GM21717 (cell line): ENCODE results near the gene CCDC192.
"Not testable (repeated sequence)": the region's sequence is repeated elsewhere in the genome, so short reads cannot be mapped to it uniquely, and the experiment has no call there.

Source experiments
- ATAC-seq: cut with Tn5 transposase; IDR thresholded peaks from one replicate; pipeline ENCODE4 v1.9.1; 2021; ENCODE audit warnings: mild to moderate bottlenecking, moderate library complexity; ENCODE audit not compliant: unreplicated experiment

The CCDC192 gene

GRCh38 chr5:127839496-127840197, 136.5 kb downstream of the CCDC192 start:
- ATAC-seq = no peak

- ATAC-seq = peak; percentile 64
Observed at GRCh38 chr5:127840198-127840524, 137.0 kb downstream of the CCDC192 start.

GRCh38 chr5:127840809-127841208, 137.6 kb downstream of the CCDC192 start:
- ATAC-seq = no peak

GRCh38 chr5:127844581-127845021, 141.4 kb downstream of the CCDC192 start:
- no peak for ATAC-seq

GRCh38 chr5:127846884-127847283, 143.7 kb downstream of the CCDC192 start:
- no peak for ATAC-seq

GRCh38 chr5:127847641-127848040, 144.4 kb downstream of the CCDC192 start:
- ATAC-seq = not testable (repeated sequence)

- no peak for ATAC-seq
Observed at GRCh38 chr5:127848098-127848497, 144.9 kb downstream of the CCDC192 start.

- no peak for ATAC-seq
Observed at GRCh38 chr5:127849408-127849807, 146.2 kb downstream of the CCDC192 start.

GRCh38 chr5:127849891-127850290, 146.7 kb downstream of the CCDC192 start:
- ATAC-seq = no peak

- no peak for ATAC-seq
Observed at GRCh38 chr5:127851964-127852363, 148.8 kb downstream of the CCDC192 start.

- ATAC-seq = no peak
Observed at GRCh38 chr5:127854520-127854919, 151.3 kb downstream of the CCDC192 start.

GRCh38 chr5:127856292-127856691, 153.1 kb downstream of the CCDC192 start:
- no peak for ATAC-seq

- ATAC-seq = no peak
Observed at GRCh38 chr5:127858116-127858784, 155.1 kb downstream of the CCDC192 start.

GRCh38 chr5:127860291-127860690, 157.1 kb downstream of the CCDC192 start:
- ATAC-seq = no peak

- no peak for ATAC-seq
Observed at GRCh38 chr5:127863161-127863560, 160.0 kb downstream of the CCDC192 start.

GRCh38 chr5:127863610-127864395, 160.6 kb downstream of the CCDC192 start:
- no peak for ATAC-seq

GRCh38 chr5:127864511-127864910, 161.3 kb downstream of the CCDC192 start:
- no peak for ATAC-seq

- no peak for ATAC-seq
Observed at GRCh38 chr5:127865273-127865672, 162.1 kb downstream of the CCDC192 start.

- ATAC-seq = peak; percentile 66
Observed at GRCh38 chr5:127867022-127867783, 164.0 kb downstream of the CCDC192 start.

GRCh38 chr5:127870914-127871313, 167.7 kb downstream of the CCDC192 start:
- ATAC-seq = peak; percentile 49
